GM18873 (cell line): Measurements from ENCODE around the gene BOC.

Experiments
- ATAC-seq: cut with Tn5 transposase; IDR thresholded peaks from one replicate; pipeline ENCODE4 v1.9.1; 2021; ENCODE audit warnings: mild to moderate bottlenecking, moderate library complexity, moderate number of reproducible peaks; ENCODE audit not compliant: unreplicated experiment, low FRiP score

Gene BOC

DNA sequence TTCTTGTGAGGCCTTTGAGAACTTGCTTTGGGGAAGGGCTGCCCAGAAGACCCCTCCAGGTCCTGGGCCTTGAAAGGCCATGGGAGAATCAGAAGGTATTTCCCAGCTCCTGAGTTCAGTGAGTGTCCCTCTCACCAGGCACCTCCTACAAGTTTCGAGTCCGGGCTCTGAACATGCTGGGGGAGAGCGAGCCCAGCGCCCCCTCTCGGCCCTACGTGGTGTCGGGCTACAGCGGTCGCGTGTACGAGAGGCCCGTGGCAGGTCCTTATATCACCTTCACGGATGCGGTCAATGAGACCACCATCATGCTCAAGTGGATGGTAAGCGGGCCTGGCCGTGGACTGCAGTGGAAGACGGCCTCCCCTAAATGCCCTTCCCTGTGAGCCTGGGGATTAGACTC is 68.3 kb downstream of the BOC start:
- ATAC-seq: no peak

DNA sequence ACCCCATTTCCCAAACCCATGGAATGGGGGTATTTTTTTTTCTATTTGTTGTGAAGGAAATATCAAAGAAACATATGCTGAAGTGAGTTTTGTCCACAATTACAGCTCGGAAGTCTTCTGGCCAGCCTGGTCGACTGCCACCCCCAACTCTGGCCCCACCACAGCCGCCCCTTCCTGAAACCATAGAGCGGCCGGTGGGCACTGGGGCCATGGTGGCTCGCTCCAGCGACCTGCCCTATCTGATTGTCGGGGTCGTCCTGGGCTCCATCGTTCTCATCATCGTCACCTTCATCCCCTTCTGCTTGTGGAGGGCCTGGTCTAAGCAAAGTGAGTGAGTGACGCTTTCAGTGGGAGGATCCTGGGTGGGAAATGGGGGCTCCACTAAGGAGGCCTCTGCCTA is 71.9 kb downstream of the BOC start:
- ATAC-seq: no peak

DNA sequence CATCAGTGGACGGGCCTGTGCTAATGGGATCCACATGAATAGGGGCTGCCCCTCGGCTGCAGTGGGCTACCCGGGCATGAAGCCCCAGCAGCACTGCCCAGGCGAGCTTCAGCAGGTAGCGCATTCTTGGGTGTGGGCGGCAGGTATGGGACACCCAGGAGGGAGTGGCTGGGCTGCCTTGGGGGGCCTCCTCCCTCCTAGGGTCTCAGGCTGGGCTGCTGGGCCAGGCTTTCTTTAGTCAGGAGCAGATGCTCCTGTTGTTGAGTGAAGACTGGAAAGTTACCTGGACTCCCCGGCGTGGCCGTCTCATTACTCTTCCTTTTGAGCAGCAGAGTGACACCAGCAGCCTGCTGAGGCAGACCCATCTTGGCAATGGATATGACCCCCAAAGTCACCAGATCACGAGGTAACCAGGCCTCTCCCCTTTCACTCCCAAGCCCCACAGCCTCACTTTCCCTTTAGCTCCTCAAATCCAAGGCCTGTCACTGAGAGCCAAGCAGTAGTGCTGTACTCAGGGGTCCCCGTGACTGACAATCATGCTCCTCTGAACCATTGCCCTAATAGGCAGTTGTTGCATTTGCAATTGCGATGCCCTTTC is 73.2 kb downstream of the BOC start:
- ATAC-seq: no peak

DNA sequence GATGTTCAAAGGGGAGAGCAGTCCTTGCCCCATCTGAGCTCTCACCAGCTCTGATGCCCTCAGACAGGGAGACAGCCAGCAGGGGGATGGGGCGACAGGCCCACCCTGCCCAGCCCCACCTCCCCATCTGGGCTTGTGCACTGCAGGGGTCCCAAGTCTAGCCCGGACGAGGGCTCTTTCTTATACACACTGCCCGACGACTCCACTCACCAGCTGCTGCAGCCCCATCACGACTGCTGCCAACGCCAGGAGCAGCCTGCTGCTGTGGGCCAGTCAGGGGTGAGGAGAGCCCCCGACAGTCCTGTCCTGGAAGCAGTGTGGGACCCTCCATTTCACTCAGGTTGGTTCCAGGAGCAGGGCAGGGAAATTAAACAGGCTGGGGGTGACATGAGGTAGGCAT is 73.9 kb downstream of the BOC start:
- no peak for ATAC-seq

DNA sequence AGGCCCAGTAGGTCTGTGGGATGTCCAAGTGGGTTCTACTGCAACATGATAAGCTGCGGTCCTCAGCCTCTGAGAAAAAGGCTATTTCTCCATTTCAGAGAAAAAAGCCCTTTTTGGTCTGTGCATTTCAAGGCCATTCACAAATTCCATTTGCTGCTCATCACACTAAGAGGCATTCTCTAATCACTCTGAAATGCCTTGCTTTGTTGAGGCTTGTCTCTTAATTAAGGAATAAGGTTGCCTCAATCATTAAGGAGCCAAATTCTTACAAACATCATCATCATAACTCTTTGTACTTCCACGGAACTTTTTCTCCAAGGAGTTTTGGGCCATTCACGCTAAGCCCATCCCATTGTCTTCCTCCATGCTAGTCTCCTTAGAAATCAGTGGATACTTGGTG is 74.4 kb downstream of the BOC start:
- ATAC-seq: no peak

GRCh38 chr3:113286524-113286923 is 75.2 kb downstream of the BOC start:
- ATAC-seq: no peak

GRCh38 chr3:113287111-113287802 is 75.9 kb downstream of the BOC start:
- no peak for ATAC-seq

- no peak for ATAC-seq
These were observed 76.7 kb downstream of the BOC start for GRCh38 chr3:113287803-113288648.

DNA sequence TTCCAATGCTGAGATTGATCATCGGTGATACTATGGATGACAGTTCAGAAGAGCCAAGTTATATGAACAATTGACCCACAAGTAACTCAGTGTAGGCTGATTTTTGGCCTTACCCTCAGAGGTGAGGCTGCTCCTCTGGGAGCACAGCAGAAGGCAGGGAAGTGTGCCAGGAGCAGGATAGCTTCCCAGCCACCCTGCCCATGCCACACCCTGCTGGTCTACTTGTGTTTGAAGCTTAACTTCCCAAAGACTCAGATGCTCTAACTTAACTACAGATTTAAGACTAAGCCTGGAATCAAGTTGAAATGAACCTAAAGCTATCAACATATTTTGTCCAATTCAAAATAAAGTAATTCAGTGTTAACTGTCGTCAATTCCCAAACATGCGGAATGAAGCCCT is 77.5 kb downstream of the BOC start:
- ATAC-seq: no peak

DNA sequence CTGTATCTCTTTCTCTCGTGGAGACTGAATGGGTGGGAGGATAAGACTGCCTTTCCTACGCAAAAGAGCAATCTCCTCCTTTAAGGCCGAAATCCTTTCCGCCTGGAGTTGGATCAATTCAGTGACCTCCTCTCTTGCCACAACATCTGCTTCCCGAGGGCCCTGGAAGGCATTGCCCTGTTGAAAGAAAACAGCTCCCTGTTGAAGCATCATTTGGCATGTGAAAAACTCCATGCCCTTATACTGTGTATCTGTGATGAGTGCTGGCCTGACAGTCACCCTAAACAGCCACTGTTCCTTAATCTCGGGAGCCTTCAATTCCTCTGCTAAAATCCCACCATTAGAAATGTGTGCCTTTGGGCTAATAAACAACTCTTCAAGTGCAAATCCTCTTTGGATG is 80.2 kb downstream of the BOC start:
- ATAC-seq: no peak

DNA sequence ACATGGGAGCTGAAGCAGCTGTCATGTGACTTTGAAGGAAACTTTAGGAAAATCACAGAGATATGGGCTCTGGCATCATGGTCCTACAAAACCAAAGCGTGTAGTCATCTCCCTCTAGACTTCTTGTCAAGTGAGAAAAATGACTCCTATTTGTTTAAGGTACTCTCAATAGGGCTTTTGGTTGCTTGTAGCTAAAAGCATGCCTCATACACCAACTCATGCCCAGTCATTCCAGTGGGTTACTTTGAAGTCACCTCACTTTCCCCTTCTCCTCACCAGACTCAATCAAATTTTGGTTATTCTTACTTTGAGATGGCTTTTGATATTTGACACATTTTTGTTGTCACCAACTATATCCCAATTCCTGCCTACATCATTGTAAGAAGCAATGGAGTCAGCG is 81.6 kb downstream of the BOC start:
- no peak for ATAC-seq

DNA sequence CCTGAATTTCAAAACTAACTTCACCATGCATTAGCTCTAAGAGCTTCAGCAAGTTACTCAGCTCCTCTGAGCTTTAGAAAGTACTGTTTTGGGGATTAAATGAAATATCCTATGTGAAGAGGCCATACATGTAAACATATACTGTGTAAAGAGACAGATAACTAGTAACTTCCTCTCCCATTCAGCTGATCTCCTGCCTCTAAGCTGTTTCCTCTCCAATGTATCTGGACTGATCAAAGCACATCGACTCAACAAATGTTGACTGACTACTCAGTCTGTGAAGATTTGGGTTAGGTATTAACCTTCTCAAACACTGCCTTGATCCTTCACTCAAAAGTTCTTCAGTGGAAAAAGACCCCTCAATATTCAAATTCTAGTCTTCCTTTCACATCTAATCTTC is 82.0 kb downstream of the BOC start:
- no peak for ATAC-seq

- ATAC-seq: no peak
These were observed 84.1 kb downstream of the BOC start for GRCh38 chr3:113295463-113295862.

DNA sequence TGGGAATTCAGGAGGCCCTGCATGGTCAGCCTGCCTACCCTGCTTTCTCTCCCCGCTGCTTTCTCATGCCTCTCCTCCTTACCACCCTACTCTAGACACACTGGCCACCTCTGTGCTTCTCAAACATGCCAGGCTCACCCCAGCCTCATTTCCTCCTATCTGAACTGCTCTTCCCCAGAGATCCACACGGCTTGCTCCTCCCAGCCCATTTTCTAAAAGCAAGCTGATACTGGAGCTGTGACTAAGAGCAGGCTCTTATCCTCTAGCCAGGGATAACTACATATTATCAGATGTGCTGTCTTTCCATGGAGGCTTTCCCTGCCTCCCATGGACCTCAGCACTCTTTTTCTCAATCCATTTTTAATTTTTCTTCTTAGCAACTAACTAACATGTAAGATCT is 85.9 kb downstream of the BOC start:
- no peak for ATAC-seq

DNA sequence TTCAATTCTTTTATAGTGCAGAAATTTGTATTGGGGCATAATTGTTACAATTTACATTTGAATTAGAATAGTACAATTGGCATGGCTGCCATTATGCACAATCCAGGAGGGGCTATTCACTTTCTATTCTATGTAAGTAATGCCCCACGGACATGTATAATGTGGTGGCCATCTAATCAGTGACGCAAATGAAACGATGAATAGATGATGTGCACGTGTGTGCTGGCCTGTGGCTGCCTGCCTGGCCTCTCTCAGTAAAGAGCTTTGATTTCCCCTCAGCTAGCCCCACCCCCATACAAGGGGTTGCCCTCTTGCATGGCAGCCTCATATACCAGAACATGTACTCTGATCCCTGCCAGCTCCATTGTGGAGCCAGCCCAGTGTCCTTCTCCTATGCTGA is 86.5 kb downstream of the BOC start:
- no peak for ATAC-seq

GRCh38 chr3:113300596-113300995 is 89.2 kb downstream of the BOC start:
- ATAC-seq: no peak

- ATAC-seq: no peak
These were observed 92.7 kb downstream of the BOC start for GRCh38 chr3:113304102-113304501.

- ATAC-seq: no peak
These were observed 93.6 kb downstream of the BOC start for GRCh38 chr3:113304856-113305540.

DNA sequence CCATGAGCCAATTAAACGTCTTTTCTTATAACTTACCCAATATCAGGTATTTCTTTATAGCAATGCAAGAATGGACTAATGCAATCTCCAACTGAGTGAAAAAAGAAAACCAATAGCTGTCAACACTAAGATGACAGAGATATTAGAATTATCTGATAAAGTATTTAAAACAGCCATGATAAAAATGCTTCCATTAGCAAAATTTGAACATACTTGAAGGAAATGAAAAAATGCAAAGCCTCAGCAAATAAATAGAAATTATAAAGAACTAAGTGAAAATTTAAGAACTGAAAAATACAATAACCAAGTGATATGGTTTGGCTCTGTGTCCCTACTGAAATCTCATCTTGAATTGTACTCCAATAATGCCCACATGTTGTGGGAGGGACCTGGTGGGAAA is 99.6 kb downstream of the BOC start:
- no peak for ATAC-seq

DNA sequence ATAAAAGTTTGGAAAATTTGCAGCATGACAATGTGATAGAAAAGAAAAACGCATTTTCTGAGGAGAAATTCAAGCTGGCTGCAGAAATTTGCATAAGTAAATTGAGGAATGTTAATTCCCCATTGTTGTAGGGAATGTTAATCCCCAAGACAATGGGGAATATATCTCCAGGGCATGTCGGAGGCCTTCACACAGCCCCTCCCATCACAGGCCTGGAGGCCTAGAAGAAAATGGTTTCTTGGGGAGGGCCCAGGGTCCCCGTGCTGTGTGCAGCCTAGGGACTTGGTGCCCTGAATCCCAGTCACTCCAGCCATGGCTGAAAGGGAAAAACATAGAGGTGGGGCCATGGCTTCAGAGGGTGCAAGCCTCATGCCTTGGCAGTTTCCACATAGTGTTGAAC is 101.1 kb downstream of the BOC start:
- no peak for ATAC-seq

GRCh38 chr3:113314923-113315322 is 103.6 kb downstream of the BOC start:
- ATAC-seq: no peak
